GM12874 (cell line): ENCODE data around the gene DCDC2B.
A peak's percentile ranks its signal among the peaks of the same experiment; 100 is the strongest.

ENCODE experiments used
- CTCF ChIP-seq: IDR thresholded peaks from 2 replicates; pipeline ENCODE4 v1.5.1; 2011; ENCODE audit warnings: low read depth, mild to moderate bottlenecking, control low read depth, low read length, moderate library complexity; ENCODE audit not compliant: insufficient read depth

DCDC2B gene

GRCh38 chr1:32197837-32198236, 11.1 kb upstream of the DCDC2B start:
- no peak for TF ChIP-seq CTCF

- TF ChIP-seq CTCF = no peak
Observed at GRCh38 chr1:32198237-32199042, 10.4 kb upstream of the DCDC2B start.

DNA sequence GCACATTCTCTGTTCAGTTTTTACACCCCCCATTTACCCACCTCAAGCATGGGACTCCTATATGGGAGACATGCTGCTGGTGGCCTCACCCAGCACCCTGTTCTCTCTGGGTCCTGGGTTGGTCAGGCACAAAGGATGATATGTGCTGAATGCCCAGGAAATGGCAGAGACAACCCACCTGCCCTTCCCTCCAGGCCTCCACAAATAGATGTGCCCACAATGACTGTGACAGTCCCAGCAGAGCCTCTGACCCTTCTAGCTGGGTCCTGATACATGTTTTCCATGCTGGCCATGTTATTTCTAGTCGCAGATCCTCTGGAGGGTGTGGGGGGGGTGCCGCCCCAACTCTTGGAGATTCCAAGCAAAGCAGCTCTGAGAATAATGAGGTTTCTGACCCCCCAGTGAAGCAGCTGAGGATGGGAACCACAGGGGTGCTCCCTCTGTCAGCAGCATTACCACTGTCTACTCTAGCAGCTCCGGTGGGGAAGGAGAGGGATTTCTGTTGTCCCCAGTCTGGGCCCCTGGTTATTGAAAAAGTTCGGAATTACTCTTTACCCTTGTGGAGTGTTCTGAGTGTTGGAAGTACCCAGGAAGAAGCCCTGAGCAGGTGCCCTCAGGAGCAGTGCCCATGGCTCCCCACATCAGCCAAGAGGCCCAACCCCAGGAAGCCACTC, 9.7 kb upstream of the DCDC2B start:
- no peak for TF ChIP-seq CTCF

GRCh38 chr1:32199717-32200072, 9.2 kb upstream of the DCDC2B start:
- TF ChIP-seq CTCF = no peak

DNA sequence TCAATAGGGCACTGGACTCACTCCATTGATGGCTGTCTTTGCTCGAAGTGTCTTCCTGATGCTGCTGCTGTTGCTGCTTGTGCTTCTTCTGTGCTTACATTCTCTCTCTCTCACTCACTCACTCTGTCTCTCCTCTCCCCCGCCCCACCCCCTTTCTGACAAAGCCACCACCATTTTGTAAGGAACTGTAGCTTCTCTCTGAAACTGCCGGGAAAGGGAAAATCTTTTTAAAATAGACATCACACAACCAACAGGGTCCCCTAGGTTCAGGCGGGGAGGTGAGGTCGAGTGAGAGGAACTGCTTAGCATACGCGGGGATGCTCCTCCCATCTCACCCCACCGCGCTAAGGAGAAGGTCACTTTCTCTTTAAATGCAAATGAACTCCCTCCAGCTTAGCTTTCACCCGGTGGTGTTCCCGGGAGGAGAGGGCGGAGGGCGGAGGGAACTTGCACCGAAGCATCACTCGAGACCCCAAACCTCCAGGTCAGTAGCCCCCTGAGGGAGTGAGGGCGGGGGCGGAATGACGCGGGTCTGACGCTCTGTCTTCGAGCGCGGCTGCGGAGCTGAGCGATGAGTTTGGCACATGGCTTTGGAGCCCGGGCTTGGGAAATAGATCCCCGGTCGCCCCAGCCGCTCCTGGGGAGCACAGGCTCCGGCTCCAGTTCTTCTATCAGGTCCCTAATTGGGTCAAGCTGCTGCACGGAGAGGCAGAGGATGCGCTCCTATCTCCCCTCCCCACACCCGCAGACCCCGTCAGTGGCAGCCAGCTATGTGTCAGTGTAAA, 8.5 kb upstream of the DCDC2B start, which contains the start of gene CCDC28B:
Gene CCDC28B, plus strand, starts transcription at position 370 of the 785 bp plus-strand sequence. CDS start 1,341 bp downstream, outside the sequence.
- no peak for TF ChIP-seq CTCF

DNA sequence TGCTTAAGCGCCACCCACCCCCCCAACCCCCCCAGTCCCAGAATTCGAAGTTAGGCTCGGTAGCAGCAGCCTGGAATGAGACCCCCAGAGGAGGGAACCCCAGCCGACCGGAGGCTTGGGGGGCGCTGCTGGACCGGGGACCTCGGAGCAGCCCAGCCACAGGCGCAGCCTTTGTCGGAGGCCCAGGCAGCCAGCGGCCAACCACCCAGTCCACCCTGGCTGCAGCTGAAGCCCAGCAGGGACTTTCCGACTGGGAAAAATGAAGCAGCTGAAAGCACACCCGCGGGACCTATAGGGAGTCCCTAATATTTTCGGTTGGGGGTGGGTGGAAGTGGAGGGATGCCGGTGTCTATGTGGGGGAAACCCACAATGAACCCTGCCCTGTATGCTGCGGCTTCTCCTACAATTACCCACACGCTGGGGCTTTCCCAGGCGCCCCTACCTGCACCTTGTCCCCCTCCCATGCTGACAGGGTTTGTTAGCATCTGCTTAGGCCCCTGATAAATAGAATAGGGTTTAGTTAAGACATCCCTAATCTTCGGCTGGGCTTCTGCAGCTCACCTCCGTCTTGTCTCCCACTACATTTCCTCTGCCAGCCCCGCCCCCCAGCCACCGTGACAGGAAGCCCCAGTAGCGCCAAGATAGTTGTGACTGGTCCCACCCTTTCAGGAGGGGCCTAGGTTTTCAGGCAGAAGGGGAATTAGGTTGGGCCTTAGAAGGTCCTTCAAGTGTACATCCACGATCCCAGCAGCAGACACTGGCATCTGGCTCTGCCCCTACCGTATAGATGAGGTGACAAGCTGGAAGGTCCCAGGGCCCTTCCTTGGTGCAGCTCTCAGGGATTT, 7.7 kb upstream of the DCDC2B start:
- TF ChIP-seq CTCF = peak; percentile 33
